ENCODE data around the gene TTC14.

TTC14 gene

GRCh38 chr3:180631317-180631716 is 29.4 kb downstream of the TTC14 start:
- peak; percentile 34 for TF ChIP-seq CTCF (conservative IDR thresholded peaks at IDR 0.05; ENCODE audit: low read depth, low read length)
- no peak overlapping the region for H3K4me3 ChIP-seq (ENCODE audit: low read depth, low read length)
- peak; percentile 12 for DNase-seq (ENCODE audit: low read depth)

GRCh38 chr3:180633722-180634121 is 31.8 kb downstream of the TTC14 start:
- DNase-seq (ENCODE audit: low read depth): no peak
- no peak overlapping the region for H3K4me3 ChIP-seq (ENCODE audit: low read depth, low read length)
- TF ChIP-seq CTCF (conservative IDR thresholded peaks at IDR 0.05; ENCODE audit: low read depth, low read length): no peak

- no peak overlapping the region for H3K4me3 ChIP-seq (ENCODE audit: low read depth, low read length)
- no peak for DNase-seq (ENCODE audit: low read depth)
- no peak for TF ChIP-seq CTCF (conservative IDR thresholded peaks at IDR 0.05; ENCODE audit: low read depth, low read length)
Measured at GRCh38 chr3:180640987-180641386, 39.0 kb downstream of the TTC14 start.

GRCh38 chr3:180646187-180646790 is 44.3 kb downstream of the TTC14 start:
- TF ChIP-seq CTCF (conservative IDR thresholded peaks at IDR 0.05; ENCODE audit: low read depth, low read length): no peak
- H3K4me3 ChIP-seq (ENCODE audit: low read depth, low read length): no peak overlapping the region
- DNase-seq (ENCODE audit: low read depth): peak; percentile 24

GRCh38 chr3:180656406-180656805 is 54.4 kb downstream of the TTC14 start:
- no peak overlapping the region for H3K4me3 ChIP-seq (ENCODE audit: low read depth, low read length)
- no peak for TF ChIP-seq CTCF (conservative IDR thresholded peaks at IDR 0.05; ENCODE audit: low read depth, low read length)
- no peak for DNase-seq (ENCODE audit: low read depth)

- no peak for DNase-seq (ENCODE audit: low read depth)
- no peak overlapping the region for H3K4me3 ChIP-seq (ENCODE audit: low read depth, low read length)
- TF ChIP-seq CTCF (conservative IDR thresholded peaks at IDR 0.05; ENCODE audit: low read depth, low read length): no peak
Measured at GRCh38 chr3:180657094-180657493, 55.1 kb downstream of the TTC14 start.
